H1 (cell line): ENCODE results near the gene STARD9. TPM values are rescaled to one million over a fixed set of nuclear protein-coding genes. Genes with fewer than 3 reads are reported as not detected.
A peak's percentile ranks its signal among the peaks of the same experiment; 100 is the strongest.

Source experiments
- CTCF ChIA-PET: fragments of 300-600 bp; sonication (Branson Sonifier 250); formaldehyde crosslinking; loops from one replicate; lab custom pipeline; 2021; ENCODE audit not compliant: partially characterized antibody; lab: Charles Lee
- POLR2A ChIA-PET: fragments of 300-600 bp; sonication (Branson Sonifier 250); formaldehyde crosslinking; loops from one replicate; lab custom pipeline; 2021; ENCODE audit warnings: inconsistent platforms; ENCODE audit not compliant: partially characterized antibody; lab: Charles Lee
- DNase-seq, 2 experiments: peaks; one replicate each; pipeline versions ENCODE4 v3.0.0 to v3.0.0-alpha.2; 2010 to 2022; ENCODE audit warnings: low spot score in 2 of 2, low read depth in 1 of 2, mixed read lengths in 1 of 2
- FAIRE-seq: peaks from 2 replicates; lab custom pipeline; 2011; peaks lifted over from hg19 to GRCh38; lab: Jason Lieb, UNC
- H2AFZ ChIP-seq: 2 replicates; pipeline ENCODE4 v1.8.1; 2012; ENCODE audit warnings: low read length, inconsistent platforms
- H2AK5ac ChIP-seq: 2 replicates; pipeline ENCODE4 v1.6.1; 2013; ENCODE audit warnings: low read depth, low read length
- H2BK120ac ChIP-seq: replicated peaks from 2 replicates; pipeline ENCODE3; 2013; ENCODE audit warnings: low read depth, low read length, inconsistent platforms
- H2BK12ac ChIP-seq: 2 replicates; pipeline ENCODE4 v1.6.1; 2013; ENCODE audit warnings: low read depth, low read length
- H2BK15ac ChIP-seq: 2 replicates; pipeline ENCODE4 v1.6.1; 2013; ENCODE audit warnings: low read length
- H2BK20ac ChIP-seq: 2 replicates; pipeline ENCODE4 v1.6.1; 2013; ENCODE audit warnings: low read length
- H2BK5ac ChIP-seq: 2 replicates; pipeline ENCODE4 v1.6.1; 2013; ENCODE audit warnings: low read depth, low read length
- H3K14ac ChIP-seq: 2 replicates; pipeline ENCODE4 v1.6.1; 2013; ENCODE audit warnings: inconsistent platforms; ENCODE audit not compliant: insufficient read length
- H3K18ac ChIP-seq: 2 replicates; pipeline ENCODE4 v1.6.1; 2013; ENCODE audit warnings: low read length; ENCODE audit errors: extremely low read depth
- H3K23ac ChIP-seq: 2 replicates; pipeline ENCODE4 v1.6.1; 2013; ENCODE audit warnings: inconsistent platforms; ENCODE audit not compliant: insufficient read length
- H3K23me2 ChIP-seq: 2 replicates; pipeline ENCODE4 v1.6.1; 2013; ENCODE audit warnings: low read depth, low read length
- H3K27ac ChIP-seq: 2 replicates; pipeline ENCODE4 v1.6.1; 2011; ENCODE audit warnings: low read depth, low read length, inconsistent platforms
- H3K27me3 ChIP-seq, 4 experiments: replicated peaks in 1 of 4; 1 replicate in 1 of 4; 2 replicates in 3 of 4; pipeline versions ENCODE4 v1.6.1 to v1.8.1; 2011 to 2013; ENCODE audit warnings: low read length in 3 of 4, mild to moderate bottlenecking in 3 of 4, inconsistent platforms in 2 of 4, mixed read lengths in 2 of 4, moderate library complexity in 1 of 4; ENCODE audit not compliant: control insufficient read depth in 3 of 4, insufficient read depth in 3 of 4; ENCODE audit errors: extremely low read depth in 1 of 4
- H3K36me3 ChIP-seq, 4 experiments: 2 replicates each; pipeline versions ENCODE4 v1.6.1 to v1.8.1; 2011 to 2013; ENCODE audit warnings: mild to moderate bottlenecking in 4 of 4, low read length in 3 of 4, moderate library complexity in 2 of 4, control low read depth in 1 of 4, inconsistent platforms in 1 of 4; ENCODE audit not compliant: insufficient read depth in 4 of 4, control insufficient read depth in 2 of 4
- H3K4ac ChIP-seq: replicated peaks from 2 replicates; pipeline ENCODE3; 2013; ENCODE audit warnings: low read length, low read depth, mixed read lengths, inconsistent platforms; ENCODE audit not compliant: insufficient read length
- H3K4me1 ChIP-seq, 4 experiments: replicated peaks in 1 of 4; 1 replicate in 1 of 4; 2 replicates in 3 of 4; pipeline versions ENCODE4 v1.6.1 to v1.8.1; 2011 to 2013; ENCODE audit warnings: low read length in 3 of 4, inconsistent platforms in 2 of 4, mixed read lengths in 1 of 4; ENCODE audit not compliant: insufficient read depth in 4 of 4, control insufficient read depth in 3 of 4
- H3K4me2 ChIP-seq, 2 experiments: 2 replicates each; pipeline versions ENCODE4 v1.6.1 to v1.8.1; 2011 to 2013; ENCODE audit warnings: low read depth in 2 of 2, low read length in 2 of 2, control low read depth in 1 of 2, inconsistent platforms in 1 of 2, mild to moderate bottlenecking in 1 of 2; ENCODE audit not compliant: insufficient read depth in 1 of 2
- H3K4me3 ChIP-seq, 4 experiments: fragments of 200-600, 300-600 bp in 1 of 4; sonication (generic), shearing (Covaris generic), sonication (Bioruptor Twin) in 1 of 4; 2 replicates each; pipeline versions ENCODE4 v1.5.1 to v1.8.1; 2011 to 2016; ENCODE audit warnings: low read length in 4 of 4, low read depth in 3 of 4, control low read depth in 2 of 4, inconsistent platforms in 2 of 4, mild to moderate bottlenecking in 2 of 4, mixed read lengths in 1 of 4, moderate library complexity in 1 of 4; ENCODE audit not compliant: insufficient read depth in 2 of 4; ENCODE audit errors: extremely low read depth in 1 of 4
- H3K56ac ChIP-seq: replicated peaks from 2 replicates; pipeline ENCODE3; 2013; ENCODE audit warnings: low read depth, mild to moderate bottlenecking, mixed read lengths, low read length, inconsistent platforms; ENCODE audit not compliant: insufficient read length
- H3K79me1 ChIP-seq: 2 replicates; pipeline ENCODE4 v1.6.1; 2013; ENCODE audit warnings: low read depth, low read length, control low read depth
- H3K79me2 ChIP-seq, 2 experiments: 2 replicates each; pipeline versions ENCODE4 v1.6.1 to v1.8.1; 2012 to 2013; ENCODE audit warnings: low read length in 2 of 2, mild to moderate bottlenecking in 2 of 2, inconsistent platforms in 1 of 2; ENCODE audit not compliant: insufficient read depth in 2 of 2, control insufficient read depth in 1 of 2
- H3K9ac ChIP-seq, 4 experiments: replicated peaks in 1 of 4; 1 replicate in 1 of 4; 2 replicates in 3 of 4; pipeline versions ENCODE4 v1.6.1 to v1.8.1; 2011 to 2013; ENCODE audit warnings: low read depth in 3 of 4, low read length in 3 of 4, control low read depth in 2 of 4, mild to moderate bottlenecking in 2 of 4, moderate library complexity in 2 of 4, inconsistent platforms in 1 of 4; ENCODE audit errors: extremely low read depth in 1 of 4
- H3K9me3 ChIP-seq, 2 experiments: 2 replicates each; pipeline versions ENCODE4 v1.6.1 to v1.8.1; 2012 to 2013; ENCODE audit warnings: mild to moderate bottlenecking in 2 of 2, moderate library complexity in 2 of 2, control low read depth in 1 of 2, inconsistent platforms in 1 of 2, low read depth in 1 of 2, low read length in 1 of 2, mixed read lengths in 1 of 2; ENCODE audit not compliant: insufficient read depth in 2 of 2
- H4K20me1 ChIP-seq, 2 experiments: replicated peaks in 1 of 2; 2 replicates each; pipeline versions ENCODE3 to v1.8.1; 2011 to 2013; ENCODE audit warnings: inconsistent platforms in 2 of 2, low read length in 2 of 2, mild to moderate bottlenecking in 1 of 2; ENCODE audit not compliant: insufficient read depth in 2 of 2, control insufficient read depth in 1 of 2
- H4K5ac ChIP-seq: 2 replicates; pipeline ENCODE4 v1.6.1; 2013; ENCODE audit warnings: low read length, low read depth, mixed read lengths, inconsistent platforms; ENCODE audit not compliant: insufficient read length
- H4K8ac ChIP-seq: 2 replicates; pipeline ENCODE4 v1.8.0; 2013; ENCODE audit warnings: mild to moderate bottlenecking, moderate library complexity, low read length, inconsistent platforms; ENCODE audit not compliant: insufficient read depth; ENCODE audit errors: extremely low read depth
- H4K91ac ChIP-seq: replicated peaks from 2 replicates; pipeline ENCODE3; 2013; ENCODE audit warnings: low read length, mixed read lengths, inconsistent platforms; ENCODE audit not compliant: insufficient read length
- CREB1 ChIP-seq: IDR thresholded peaks from 2 replicates; pipeline ENCODE4 v1.6.1; 2012; ENCODE audit warnings: inconsistent platforms
- E2F6 ChIP-seq: IDR thresholded peaks from 2 replicates; pipeline ENCODE4 v1.6.1; 2012; ENCODE audit warnings: inconsistent platforms
- MAFK ChIP-seq: IDR thresholded peaks from 2 replicates; pipeline ENCODE4 v1.6.1; 2012; ENCODE audit warnings: low read depth, mild to moderate bottlenecking, improper control_type of control experiment, low read length
- SAP30 ChIP-seq: fragments of 300-600 bp; sonication (generic); IDR thresholded peaks from 2 replicates; pipeline ENCODE4 v1.7.1; 2012; ENCODE audit warnings: low read length, moderate library complexity, mild to moderate bottlenecking, inconsistent platforms; ENCODE audit not compliant: insufficient read depth, insufficient replicate concordance
- WGBS, 2 experiments: shearing (Covaris generic) in 1 of 2; methylation state at CpG; one replicate each; pipeline versions ENCODE4 v1.1.6 to v1.1.7; 2013 to 2015; ENCODE audit warnings: low lambda C conversion rate in 2 of 2, mixed read lengths in 2 of 2, inconsistent platforms in 1 of 2, low coverage in 1 of 2, missing lambda C conversion rate in 1 of 2; ENCODE audit not compliant: insufficient replicate concordance in 2 of 2, insufficient coverage in 1 of 2, insufficient read length in 1 of 2; ENCODE audit errors: extremely low coverage in 1 of 2, missing lambda C conversion rate in 1 of 2; 5-methylcytosine and 5-hydroxymethylcytosine counted together
- polyA plus RNA-seq, 7 experiments: library from polyadenylated mRNA; depleted of rRNA in 3 of 7; stranded (reverse) in 5 of 7; unstranded in 2 of 7; fragments of >200 nt in 5 of 7; fragments of 200-250 nt in 2 of 7; gene quantifications; 1 replicate in 5 of 7; 2 replicates in 1 of 7; 4 replicates in 1 of 7; pipeline versions ENCODE4 v1.2.1 to v1.2.3, GENCODE V29; 2011 to 2013; ENCODE audit warnings: missing spikeins in 2 of 7, mixed read lengths in 2 of 7
- total RNA-seq: library from RNA; stranded (reverse); fragmentation: NEBNext Ultra II Directional; extraction: Animal tissue kit (Norgen Biotek cat#: 25700); gene quantifications from 2 replicates; pipeline ENCODE4 v1.2.1, GENCODE V29; 2021

Gene STARD9
- total and polyA plus RNA-seq, 2 of the 8 experiments (the other 6 are each of a cell fraction or from before 2014, with no cell fraction given): 2.8 to 7.0 TPM

- H2BK20ac ChIP-seq: no peak overlapping the region
- no peak overlapping the region for H3K4me3 ChIP-seq
- POLR2A ChIA-PET: no interaction called here
- no peak overlapping the region for H2BK15ac ChIP-seq
- no peak for DNase-seq
- H3K23me2 ChIP-seq: no peaks in the 10 kb centered on the region
- no peak overlapping the region for H3K56ac ChIP-seq
- 75% methylated on average over 1 of the region's 1 CpG; no CpG with 5 or more reads in 1 of the 2 experiments for WGBS, 2 experiments
- H3K79me2 ChIP-seq: no peaks in the 10 kb centered on the region
- H2BK120ac ChIP-seq: no peak overlapping the region
- H3K4me1 ChIP-seq: no peaks in the 10 kb centered on the region
- no peak overlapping the region for H3K9ac ChIP-seq
- TF ChIP-seq MAFK (peak; percentile 15; the same call in 1 of the 2 replicates), E2F6 (no peak), CREB1 (no peak), SAP30 (no peak)
- TF ChIP-seq, all 59 proteins: peak for 1
- no peak overlapping the region for H4K91ac ChIP-seq
- H3K4me2 ChIP-seq: no peak overlapping the region
- no peaks in the 10 kb centered on the region for H3K79me1 ChIP-seq
- H2BK12ac ChIP-seq: no peak overlapping the region
- H2BK5ac ChIP-seq: no peak overlapping the region
- H3K36me3 ChIP-seq: no peaks in the 10 kb centered on the region; a peak in 1 of 8 replicates
- H4K8ac ChIP-seq: no peak overlapping the region
- no peak overlapping the region for H3K18ac ChIP-seq
- no peak overlapping the region for H3K23ac ChIP-seq
- FAIRE-seq: no peak
- H3K27ac ChIP-seq: no peak overlapping the region
- no peak overlapping the region for H3K14ac ChIP-seq
- H2AFZ ChIP-seq: no peak overlapping the region
- no peaks in the 10 kb centered on the region for H4K20me1 ChIP-seq
- no peaks in the 10 kb centered on the region for H3K9me3 ChIP-seq
- no peak overlapping the region for H2AK5ac ChIP-seq
- CTCF ChIA-PET: interaction anchor here (0.6 to 1.0 kb wide), 2 partner anchors 44 to 157 kb away, joined by 3 read pairs; no protein-coding TSS in a partner anchor
- no peak overlapping the region for H3K4ac ChIP-seq
- H3K27me3 ChIP-seq: no peaks in the 10 kb centered on the region
- no peak overlapping the region for H4K5ac ChIP-seq
These were observed 56.8 kb downstream of the STARD9 start for GRCh38 chr15:42632105-42632675.
